Panc1 (cell line): ENCODE measurements around the gene IGFN1. TPM values are rescaled to one million over a fixed set of nuclear protein-coding genes. Genes with fewer than 3 reads are reported as not detected.

Experiments
- ATAC-seq: fragments of 200-7000 bp; cut with Tn5 transposase; 2 replicates; pipeline ENCODE4 v1.9.1; 2020; ENCODE audit warnings: mild to moderate bottlenecking, moderate library complexity
- BruUV-seq: library from RNA; stranded (reverse); fragments of 400-500 nt; replicated peaks from 2 replicates; lab custom pipeline; 2021; lab: Mats Ljungman, UMichigan
- CTCF ChIA-PET: fragments of 300-600 bp; sonication (Branson Sonifier 250); formaldehyde crosslinking; loops from one replicate; lab custom pipeline; 2022; ENCODE audit warnings: antibody characterized with exemption; lab: Charles Lee
- POLR2A ChIA-PET: fragments of 300-600 bp; sonication (Branson Sonifier 250); formaldehyde crosslinking; loops from one replicate; lab custom pipeline; 2022; ENCODE audit warnings: antibody characterized with exemption; lab: Charles Lee
- DNase-seq: peaks from one replicate; pipeline ENCODE4 v3.0.0-alpha.2; 2010; ENCODE audit warnings: low read depth, low spot score
- H3K27ac ChIP-seq: 2 replicates; pipeline ENCODE4 v1.5.1; 2011; ENCODE audit warnings: mild to moderate bottlenecking, low read length, inconsistent platforms
- H3K27me3 ChIP-seq: fragments of 200-500 bp; sonication (Bioruptor generic); 2 replicates; pipeline ENCODE4 v1.6.0; 2014; ENCODE audit warnings: low read length, inconsistent platforms; ENCODE audit not compliant: control insufficient read depth, insufficient read depth
- H3K36me3 ChIP-seq: fragments of 200-500 bp; sonication (Bioruptor generic); 2 replicates; pipeline ENCODE4 v1.5.1; 2014; ENCODE audit warnings: inconsistent platforms, mild to moderate bottlenecking, low read length, moderate library complexity; ENCODE audit not compliant: control insufficient read depth, insufficient read depth
- H3K4me1 ChIP-seq: 2 replicates; pipeline ENCODE4 v1.5.1; 2011; ENCODE audit warnings: inconsistent platforms, mild to moderate bottlenecking, low read length, moderate library complexity; ENCODE audit not compliant: control insufficient read depth, insufficient read depth
- H3K4me3 ChIP-seq, 2 experiments: 2 replicates each; pipeline ENCODE4 v1.5.1; 2011 to 2012; ENCODE audit warnings: low read depth in 2 of 2, low read length in 2 of 2, mild to moderate bottlenecking in 2 of 2, inconsistent platforms in 1 of 2, moderate library complexity in 1 of 2
- H3K9me3 ChIP-seq: fragments of 200-500 bp; sonication (Bioruptor generic); 2 replicates; pipeline ENCODE4 v1.5.1; 2014; ENCODE audit warnings: low read depth, mild to moderate bottlenecking, inconsistent platforms, low read length, moderate library complexity; ENCODE audit not compliant: control insufficient read depth, insufficient read depth
- POLR2AphosphoS5 ChIP-seq: IDR thresholded peaks from 2 replicates; pipeline ENCODE4 v1.6.1; 2012; ENCODE audit warnings: mild to moderate bottlenecking, low read depth, low read length, moderate library complexity
- REST ChIP-seq, 2 experiments: IDR thresholded peaks; 2 replicates each; pipeline ENCODE4 v1.6.1; 2011 to 2012; ENCODE audit warnings: low read depth in 2 of 2, control low read depth in 1 of 2, low read length in 1 of 2, mild to moderate bottlenecking in 1 of 2, moderate library complexity in 1 of 2; ENCODE audit not compliant: insufficient read depth in 1 of 2
- SIN3A ChIP-seq: IDR thresholded peaks from 2 replicates; pipeline ENCODE4 v1.6.1; 2012; ENCODE audit warnings: low read depth, mild to moderate bottlenecking, low read length, moderate library complexity, borderline replicate concordance; ENCODE audit not compliant: insufficient read depth
- TCF7L2 ChIP-seq: IDR thresholded peaks from 2 replicates; pipeline ENCODE4 v1.6.1; 2011; ENCODE audit warnings: mild to moderate bottlenecking, low read depth, low read length, inconsistent platforms
- in situ Hi-C: cut with HindIII; loops from 2 replicates; pipeline ENCODE4 v1.10.0; 2016; ENCODE audit warnings: low sequenced_read_pairs, low pct_unique_long_range_greater_than_20kb
- intact Hi-C: fragments of 100-400 bp; cut with micrococcal nuclease; formaldehyde crosslinking; loops from one replicate; pipeline ENCODE4 v1.10.0; 2022; ENCODE audit not compliant: unreplicated experiment
- total RNA-seq: library from RNA; stranded (reverse); gene quantifications from one replicate; pipeline ENCODE4 v1.2.1, GENCODE V29; 2021; ENCODE audit not compliant: unreplicated experiment
- TF ChIP-seq, protein P1 (sequence below): fragments of 450-650 bp; IDR thresholded peaks from 2 replicates; pipeline ENCODE4 v1.5.1; 2017; ENCODE audit warnings: mild to moderate bottlenecking

The IGFN1 gene
- total RNA-seq, 1 experiment from 2014 or later = not detected

DNA sequence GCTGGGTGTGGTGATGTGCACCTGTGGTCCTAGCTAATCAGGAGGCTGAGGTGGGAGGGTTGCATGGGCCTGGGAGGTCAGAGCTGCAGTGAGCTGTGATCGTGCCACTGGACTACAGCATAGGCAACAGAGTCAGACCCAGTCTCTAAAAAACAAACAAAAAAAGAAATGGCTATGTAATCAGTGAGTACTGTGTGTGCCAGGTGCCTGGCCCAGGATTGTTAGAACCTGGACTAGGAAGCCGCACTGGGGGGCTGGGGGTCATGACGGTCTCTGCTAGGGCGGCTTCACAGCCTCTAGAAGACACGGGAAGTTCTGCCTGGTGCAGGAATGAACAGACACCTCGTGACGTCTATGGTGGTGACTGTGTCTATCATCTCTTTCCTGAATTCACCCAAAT lies 44.8 kb upstream of the IGFN1 start:
- DNase-seq (no peak), ATAC-seq (no peak)
- in situ Hi-C loops (no loop called here), intact Hi-C loops (no loop called here)
- ChIA-PET POLR2A (no interaction called here), CTCF (no interaction called here)
- Histone ChIP-seq H3K36me3 (peaks cover 7% of the 10 kb centered on the region; the same call in 1 of the 2 replicates), H3K27ac (no peak overlapping the region), H3K4me1 (no peaks in the 10 kb centered on the region), H3K4me3 (no peak overlapping the region), H3K27me3 (no peaks in the 10 kb centered on the region), H3K9me3 (no peaks in the 10 kb centered on the region)
- TF ChIP-seq REST (IDR thresholded peaks at IDR 0.05; ENCODE audit: insufficient read depth in 1 of 2, low read depth in 2 of 2, low read length in 1 of 2) (no peak), POLR2AphosphoS5 (no peak), SIN3A (no peak), TCF7L2 (no peak)
- TF ChIP-seq, protein P1, sequence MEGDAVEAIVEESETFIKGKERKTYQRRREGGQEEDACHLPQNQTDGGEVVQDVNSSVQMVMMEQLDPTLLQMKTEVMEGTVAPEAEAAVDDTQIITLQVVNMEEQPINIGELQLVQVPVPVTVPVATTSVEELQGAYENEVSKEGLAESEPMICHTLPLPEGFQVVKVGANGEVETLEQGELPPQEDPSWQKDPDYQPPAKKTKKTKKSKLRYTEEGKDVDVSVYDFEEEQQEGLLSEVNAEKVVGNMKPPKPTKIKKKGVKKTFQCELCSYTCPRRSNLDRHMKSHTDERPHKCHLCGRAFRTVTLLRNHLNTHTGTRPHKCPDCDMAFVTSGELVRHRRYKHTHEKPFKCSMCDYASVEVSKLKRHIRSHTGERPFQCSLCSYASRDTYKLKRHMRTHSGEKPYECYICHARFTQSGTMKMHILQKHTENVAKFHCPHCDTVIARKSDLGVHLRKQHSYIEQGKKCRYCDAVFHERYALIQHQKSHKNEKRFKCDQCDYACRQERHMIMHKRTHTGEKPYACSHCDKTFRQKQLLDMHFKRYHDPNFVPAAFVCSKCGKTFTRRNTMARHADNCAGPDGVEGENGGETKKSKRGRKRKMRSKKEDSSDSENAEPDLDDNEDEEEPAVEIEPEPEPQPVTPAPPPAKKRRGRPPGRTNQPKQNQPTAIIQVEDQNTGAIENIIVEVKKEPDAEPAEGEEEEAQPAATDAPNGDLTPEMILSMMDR = no peak
- BruUV-seq = no TSS peak

- H3K27me3 ChIP-seq = no peaks in the 10 kb centered on the region
- intact Hi-C loops (no loop called here), in situ Hi-C loops (no loop called here)
- ChIA-PET POLR2A (no interaction called here), CTCF (no interaction called here)
- H3K4me1 ChIP-seq = no peaks in the 10 kb centered on the region
- H3K27ac ChIP-seq = no peak overlapping the region
- no peaks in the 10 kb centered on the region for H3K9me3 ChIP-seq
- H3K4me3 ChIP-seq = no peak overlapping the region
- peaks cover 7% of the 10 kb centered on the region; the same call in 1 of the 2 replicates for H3K36me3 ChIP-seq
- ATAC-seq (no peak), DNase-seq (no peak)
- no peak for TF ChIP-seq TCF7L2
- no peak for TF ChIP-seq SIN3A
- TF ChIP-seq, protein P1 = no peak
- no peak for TF ChIP-seq POLR2AphosphoS5
- no peak for TF ChIP-seq REST (IDR thresholded peaks at IDR 0.05; ENCODE audit: insufficient read depth in 1 of 2, low read depth in 2 of 2, low read length in 1 of 2)
- no TSS peak for BruUV-seq
These were observed 43.8 kb upstream of the IGFN1 start for GRCh38 chr1:201146626-201147390.
